BJ (cell line): ENCODE measurements around the gene FCER1G. TPM values are rescaled to one million over a fixed set of nuclear protein-coding genes. Genes with fewer than 3 reads are reported as not detected.
"Not testable (repeated sequence)": the region's sequence is repeated elsewhere in the genome, so short reads cannot be mapped to it uniquely, and the experiment has no call there.

ENCODE experiments used
- CTCF ChIA-PET: fragments of 350-600 bp; formaldehyde crosslinking; extraction: SDS; loops from one replicate; lab custom pipeline; 2021; ENCODE audit warnings: antibody characterized with exemption, inconsistent platforms; lab: Yijun Ruan, JAX
- POLR2A ChIA-PET: fragments of 300-600 bp; sonication (Branson Sonifier 250); formaldehyde crosslinking; extraction: SDS; loops from one replicate; lab custom pipeline; 2021; ENCODE audit warnings: antibody characterized with exemption; lab: Charles Lee
- DNase-seq: peaks from one replicate; pipeline ENCODE4 v3.0.0-alpha.2; 2011; ENCODE audit warnings: low read depth
- H3K27me3 ChIP-seq: 2 replicates; pipeline ENCODE4 v1.6.0; 2011; ENCODE audit warnings: low read length; ENCODE audit not compliant: control insufficient read depth, insufficient read depth
- H3K36me3 ChIP-seq: 2 replicates; pipeline ENCODE4 v1.5.1; 2011; ENCODE audit warnings: low read length; ENCODE audit not compliant: control insufficient read depth, insufficient read depth
- H3K4me3 ChIP-seq: 2 replicates; pipeline ENCODE4 v1.5.1; 2011; ENCODE audit warnings: low read depth, mild to moderate bottlenecking, control low read depth, low read length
- polyA plus RNA-seq: library from polyadenylated mRNA; depleted of rRNA; stranded (reverse); fragments of >200 nt; gene quantifications from 2 replicates; pipeline ENCODE4 v1.2.3, GENCODE V29; 2011
- TF ChIP-seq, protein P1 (sequence below): IDR thresholded peaks from 2 replicates; pipeline ENCODE4 v1.5.1; 2011; ENCODE audit warnings: low read depth, mild to moderate bottlenecking, control low read depth, inconsistent platforms, low read length, moderate library complexity; ENCODE audit not compliant: insufficient read depth

Gene FCER1G
- polyA plus RNA-seq, 1 experiment = 0.38 TPM

DNA sequence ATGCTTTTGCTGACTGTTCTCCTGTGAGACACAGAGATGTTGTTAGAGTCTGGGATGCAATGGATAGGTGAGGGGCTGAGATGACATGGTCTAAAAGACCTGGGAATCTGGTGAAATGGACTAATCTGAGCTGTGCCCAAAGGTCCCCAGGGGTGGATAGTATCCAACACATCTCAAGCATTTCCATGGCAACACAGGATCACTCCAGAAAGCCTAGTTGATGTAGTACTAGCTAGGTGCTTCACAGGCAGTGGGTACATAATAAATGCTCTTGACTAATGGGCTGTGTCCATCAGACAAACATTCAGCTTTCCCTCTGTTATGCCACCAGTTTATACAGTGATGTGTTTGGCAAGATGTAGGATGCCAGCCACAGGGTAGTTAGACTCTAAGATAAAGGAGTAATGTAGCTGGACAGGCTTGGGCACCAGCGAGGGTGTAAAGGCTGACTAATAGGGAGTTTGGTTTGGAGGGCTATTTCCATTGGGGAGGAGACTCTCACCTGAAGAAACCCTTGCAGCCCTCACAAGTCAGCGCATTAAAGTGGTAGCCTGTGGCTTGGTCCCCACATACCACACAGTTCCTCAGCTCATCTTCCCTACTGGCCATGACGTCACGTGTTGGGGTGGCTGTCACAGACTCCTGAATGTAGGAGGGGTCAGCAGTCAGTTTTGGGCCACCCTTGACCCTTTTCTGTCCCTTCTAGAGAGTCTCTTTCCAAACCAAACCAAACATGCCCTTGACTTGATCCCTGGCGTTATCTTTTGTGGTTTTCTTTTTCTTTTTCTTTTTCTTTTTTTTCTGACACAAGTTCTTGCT lies 21.1 kb downstream of the FCER1G start:
- ChIA-PET CTCF (interaction anchor here (0.6 to 2.9 kb wide), 3 partner anchors 8 to 40 kb away, joined by 3 to 12 read pairs (median 3); no protein-coding TSS in a partner anchor), POLR2A (no interaction called here)
- Histone ChIP-seq H3K27me3 (no peaks in the 10 kb centered on the region), H3K4me3 (no peak overlapping the region), H3K36me3 (no peaks in the 10 kb centered on the region)
- DNase-seq = no peak
- TF ChIP-seq, protein P1, sequence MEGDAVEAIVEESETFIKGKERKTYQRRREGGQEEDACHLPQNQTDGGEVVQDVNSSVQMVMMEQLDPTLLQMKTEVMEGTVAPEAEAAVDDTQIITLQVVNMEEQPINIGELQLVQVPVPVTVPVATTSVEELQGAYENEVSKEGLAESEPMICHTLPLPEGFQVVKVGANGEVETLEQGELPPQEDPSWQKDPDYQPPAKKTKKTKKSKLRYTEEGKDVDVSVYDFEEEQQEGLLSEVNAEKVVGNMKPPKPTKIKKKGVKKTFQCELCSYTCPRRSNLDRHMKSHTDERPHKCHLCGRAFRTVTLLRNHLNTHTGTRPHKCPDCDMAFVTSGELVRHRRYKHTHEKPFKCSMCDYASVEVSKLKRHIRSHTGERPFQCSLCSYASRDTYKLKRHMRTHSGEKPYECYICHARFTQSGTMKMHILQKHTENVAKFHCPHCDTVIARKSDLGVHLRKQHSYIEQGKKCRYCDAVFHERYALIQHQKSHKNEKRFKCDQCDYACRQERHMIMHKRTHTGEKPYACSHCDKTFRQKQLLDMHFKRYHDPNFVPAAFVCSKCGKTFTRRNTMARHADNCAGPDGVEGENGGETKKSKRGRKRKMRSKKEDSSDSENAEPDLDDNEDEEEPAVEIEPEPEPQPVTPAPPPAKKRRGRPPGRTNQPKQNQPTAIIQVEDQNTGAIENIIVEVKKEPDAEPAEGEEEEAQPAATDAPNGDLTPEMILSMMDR = no peak

DNA sequence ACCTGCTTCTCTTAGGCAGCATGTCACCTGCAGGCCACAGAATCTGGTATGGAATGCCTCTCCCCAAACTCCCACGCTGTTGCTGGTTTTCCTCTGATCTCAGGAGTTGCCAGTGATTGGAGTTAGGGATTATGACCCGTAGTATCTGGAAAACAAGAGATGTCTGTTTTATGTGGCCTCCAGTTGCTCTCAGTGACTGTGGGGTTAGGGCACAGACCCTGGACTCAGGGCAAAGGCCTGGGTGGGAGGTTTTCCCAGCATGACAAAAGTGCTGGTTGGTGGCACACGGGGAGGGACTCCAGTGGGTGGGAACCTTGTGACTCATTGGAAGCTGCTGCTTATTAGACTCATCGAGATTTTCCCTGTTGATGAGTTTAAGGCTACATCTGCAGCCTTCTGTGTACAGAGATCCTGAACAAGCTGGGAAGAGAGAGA lies 23.0 kb downstream of the FCER1G start, which contains the start of gene NR1I3:
Gene NR1I3 (minus strand): TSS at position 165 of the 435 bp plus-strand sequence. CDS start 1,638 bp downstream, outside the sequence.
- POLR2A ChIA-PET = no interaction called here
- no peaks in the 10 kb centered on the region; the same call in 1 of the 2 replicates for H3K27me3 ChIP-seq
- H3K36me3 ChIP-seq = no peaks in the 10 kb centered on the region
- TF ChIP-seq, protein P1 = no peak
- DNase-seq = no peak
- no peak within 1 kb of the TSS for H3K4me3 ChIP-seq
- CTCF ChIA-PET = interaction anchor here (1.7 to 3.1 kb wide), 4 partner anchors 8 to 54 kb away, joined by 5 to 16 read pairs (median 9); partner anchors contain the start of gene TOMM40L

GRCh38 chr1:161241682-161242081 lies 26.6 kb downstream of the FCER1G start:
- DNase-seq = no peak
- H3K27me3 ChIP-seq = no peaks in the 10 kb centered on the region; the same call in 1 of the 2 replicates
- CTCF ChIA-PET = interaction anchor here (1.7 to 1.8 kb wide), 2 partner anchors 12 to 15 kb away, joined by 5 to 7 read pairs; no protein-coding TSS in a partner anchor
- POLR2A ChIA-PET = no interaction called here
- TF ChIP-seq, protein P1 = no peak
- no peaks in the 10 kb centered on the region for H3K36me3 ChIP-seq
- no peak overlapping the region for H3K4me3 ChIP-seq

GRCh38 chr1:161242313-161242712 lies 27.2 kb downstream of the FCER1G start:
- ChIA-PET CTCF (interaction anchor here (1.0 to 1.8 kb wide), 3 partner anchors 9 to 15 kb away, joined by 3 to 7 read pairs (median 5); no protein-coding TSS in a partner anchor), POLR2A (no interaction called here)
- H3K4me3 ChIP-seq = no peak overlapping the region
- no peaks in the 10 kb centered on the region; the same call in 1 of the 2 replicates for H3K27me3 ChIP-seq
- no peak for DNase-seq
- TF ChIP-seq, protein P1 = no peak
- H3K36me3 ChIP-seq = no peaks in the 10 kb centered on the region

GRCh38 chr1:161244888-161245287 lies 29.8 kb downstream of the FCER1G start:
- H3K4me3 ChIP-seq = no peak overlapping the region
- TF ChIP-seq, protein P1 = no peak
- POLR2A ChIA-PET = no interaction called here
- H3K36me3 ChIP-seq = no peaks in the 10 kb centered on the region
- no peaks in the 10 kb centered on the region; the same call in 1 of the 2 replicates for H3K27me3 ChIP-seq
- CTCF ChIA-PET = interaction anchor here (0.6 kb wide), 1 partner anchor 140 kb away, joined by 3 read pairs; no protein-coding TSS in a partner anchor
- DNase-seq = no peak

GRCh38 chr1:161250100-161250499 lies 35.0 kb downstream of the FCER1G start:
- DNase-seq = not testable (repeated sequence)
- ChIA-PET CTCF (interaction anchor here (1.1 to 4.0 kb wide), 2 partner anchors 23 to 132 kb away, joined by 3 to 29 read pairs; partner anchors contain the start of gene TOMM40L), POLR2A (interaction anchor here (0.7 kb wide), 1 partner anchor 24 kb away, joined by 3 read pairs; the partner anchor contains the start of gene TOMM40L)

More at GRCh38 chr1:161250100-161250499, 35.0 kb downstream of the FCER1G start:
- H3K36me3 ChIP-seq, H3K4me3 ChIP-seq, H3K27me3 ChIP-seq: not testable (repeated sequence)
